Measurements from ENCODE around the gene BTNL2. TPM values are rescaled to one million over a fixed set of nuclear protein-coding genes. Genes with fewer than 3 reads are reported as not detected.
"Not testable (repeated sequence)": the region's sequence is repeated elsewhere in the genome, so short reads cannot be mapped to it uniquely, and the experiment has no call there.

Gene BTNL2
- total RNA-seq, 4 donors from 2014 or later = not detected

- no peak for TF ChIP-seq CTCF (IDR thresholded peaks at IDR 0.05)
- ATAC-seq (ENCODE audit: low FRiP score) = no peak
Observed at GRCh38 chr6:32442243-32442667, 35.3 kb upstream of the BTNL2 start.

GRCh38 chr6:32439602-32440214 is 32.7 kb upstream of the BTNL2 start, which contains the start of gene HLA-DRA:
TSS of gene HLA-DRA (plus strand) at chr6:32439887. CDS start at chr6:32439951, 64 bp downstream.
- no peak for DNase-seq (ENCODE audit: low spot score)
- no peak for TF ChIP-seq CTCF (IDR thresholded peaks at IDR 0.05)
- peak; percentile 49 for ATAC-seq (ENCODE audit: low FRiP score)

More at GRCh38 chr6:32442243-32442667, 35.3 kb upstream of the BTNL2 start:
- DNase-seq (ENCODE audit: low spot score) = no peak

GRCh38 chr6:32439139-32439538 is 32.2 kb upstream of the BTNL2 start:
- no peak for ATAC-seq (ENCODE audit: low FRiP score)
- DNase-seq (ENCODE audit: low spot score) = no peak
- TF ChIP-seq CTCF (IDR thresholded peaks at IDR 0.05) = no peak

- no peak for DNase-seq (ENCODE audit: low spot score)
- TF ChIP-seq CTCF (IDR thresholded peaks at IDR 0.05) = no peak
- ATAC-seq (ENCODE audit: low FRiP score) = no peak
Observed at GRCh38 chr6:32436995-32437836, 30.2 kb upstream of the BTNL2 start.

GRCh38 chr6:32436186-32436585 is 29.2 kb upstream of the BTNL2 start:
- no peak for TF ChIP-seq CTCF (IDR thresholded peaks at IDR 0.05)
- no peak for ATAC-seq (ENCODE audit: low FRiP score)
- no peak for DNase-seq (ENCODE audit: low spot score)

- DNase-seq (ENCODE audit: low spot score) = not testable (repeated sequence)
Observed at GRCh38 chr6:32433950-32434349, 27.0 kb upstream of the BTNL2 start.

GRCh38 chr6:32432050-32432450 is 25.1 kb upstream of the BTNL2 start:
- no peak for ATAC-seq (ENCODE audit: low FRiP score)

More at GRCh38 chr6:32433950-32434349, 27.0 kb upstream of the BTNL2 start:
- ATAC-seq (ENCODE audit: low FRiP score) = not testable (repeated sequence)

More at GRCh38 chr6:32432050-32432450, 25.1 kb upstream of the BTNL2 start:
- no peak for TF ChIP-seq CTCF (IDR thresholded peaks at IDR 0.05)
- DNase-seq (ENCODE audit: low spot score) = no peak
